HepG2 (cell line): Measurements from ENCODE around the gene MED20.

ENCODE experiments used
- KMT2A ChIP-seq: sonication (generic); formaldehyde crosslinking; IDR thresholded peaks from 2 replicates; pipeline ENCODE4 v1.4.0; 2020; ENCODE audit warnings: missing genetic modification reagents
- NCOA1 ChIP-seq: sonication (generic); formaldehyde crosslinking; IDR thresholded peaks from 2 replicates; pipeline ENCODE4 v1.9.0; 2021; ENCODE audit warnings: missing genetic modification reagents
- POLR2AphosphoS5 ChIP-seq: IDR thresholded peaks from 2 replicates; pipeline ENCODE4 v1.6.1; 2012; ENCODE audit warnings: low read depth, low read length
- ZNF580 ChIP-seq: IDR thresholded peaks from 2 replicates; pipeline ENCODE4 v1.6.1; 2016; ENCODE audit warnings: low read depth, borderline replicate concordance
- TF ChIP-seq, protein P1 (sequence below), 2 experiments: IDR thresholded peaks; 2 replicates each; pipeline ENCODE4 v1.6.1; 2011 to 2012; ENCODE audit warnings: low read length in 2 of 2, borderline replicate concordance in 1 of 2, low read depth in 1 of 2, mild to moderate bottlenecking in 1 of 2, moderate library complexity in 1 of 2
- TF ChIP-seq, protein P2 (sequence below): sonication (generic); formaldehyde crosslinking; IDR thresholded peaks from 2 replicates; pipeline ENCODE4 v1.5.0; 2020; ENCODE audit warnings: mild to moderate bottlenecking, missing genetic modification reagents, moderate library complexity
- TF ChIP-seq, protein P3 (sequence below): sonication (generic); formaldehyde crosslinking; IDR thresholded peaks from 2 replicates; pipeline ENCODE4 v1.8.1; 2023; ENCODE audit warnings: missing genetic modification reagents, inconsistent platforms, borderline replicate concordance

DNA sequence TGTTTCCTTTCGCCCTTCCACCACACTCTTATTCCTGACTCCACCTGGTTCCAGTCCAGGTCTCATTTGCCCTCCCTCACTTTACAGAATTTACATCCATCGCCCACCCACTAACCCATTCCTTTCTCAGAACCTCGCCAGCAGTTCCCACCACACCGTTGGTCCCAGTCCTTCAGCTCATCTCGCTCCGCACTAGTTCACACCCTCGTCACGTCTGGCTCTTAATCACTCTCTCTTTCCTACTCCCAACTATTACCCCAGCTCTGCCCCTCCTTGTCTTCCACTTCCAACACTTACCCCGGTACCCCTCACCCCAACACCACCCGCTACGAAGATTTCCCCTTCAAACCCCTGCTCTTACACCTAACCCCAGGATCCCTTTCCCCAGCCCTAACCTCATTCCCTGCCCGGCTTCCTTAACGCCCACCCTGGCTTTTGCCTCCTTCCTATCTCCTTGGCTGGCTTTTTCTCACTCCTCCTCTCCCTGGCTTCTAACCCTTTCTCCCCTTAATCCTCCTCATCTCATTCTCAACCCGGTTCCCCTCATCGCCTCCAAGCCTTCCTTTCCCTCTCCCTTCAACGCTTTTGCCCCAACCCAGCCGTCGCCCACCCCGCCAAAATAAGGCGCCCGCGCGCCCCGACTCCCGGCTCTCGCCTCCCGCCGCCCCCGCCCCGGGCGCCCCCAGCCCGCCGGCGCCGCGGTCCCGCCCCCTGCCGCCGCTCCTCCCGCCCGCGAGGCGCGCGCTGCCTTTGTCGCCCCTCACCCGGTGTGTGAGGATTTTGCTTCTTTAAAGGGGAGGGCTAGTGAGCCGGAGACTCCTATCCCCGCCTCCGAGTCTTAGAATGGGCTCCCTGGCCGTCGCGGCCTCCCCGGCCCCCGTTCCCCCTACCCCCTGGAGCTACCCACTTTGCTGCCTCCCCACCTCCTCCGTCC, 26.3 kb downstream of the MED20 start:
- no peak; the same call in 1 of the 2 replicates for TF ChIP-seq KMT2A (CRISPR knock-in tag)
- no peak for TF ChIP-seq POLR2AphosphoS5
- TF ChIP-seq NCOA1 (CRISPR knock-in tag): 0 out of 2 replicates have a peak, but pooled peaks have one; percentile 7
- TF ChIP-seq, protein P1, sequence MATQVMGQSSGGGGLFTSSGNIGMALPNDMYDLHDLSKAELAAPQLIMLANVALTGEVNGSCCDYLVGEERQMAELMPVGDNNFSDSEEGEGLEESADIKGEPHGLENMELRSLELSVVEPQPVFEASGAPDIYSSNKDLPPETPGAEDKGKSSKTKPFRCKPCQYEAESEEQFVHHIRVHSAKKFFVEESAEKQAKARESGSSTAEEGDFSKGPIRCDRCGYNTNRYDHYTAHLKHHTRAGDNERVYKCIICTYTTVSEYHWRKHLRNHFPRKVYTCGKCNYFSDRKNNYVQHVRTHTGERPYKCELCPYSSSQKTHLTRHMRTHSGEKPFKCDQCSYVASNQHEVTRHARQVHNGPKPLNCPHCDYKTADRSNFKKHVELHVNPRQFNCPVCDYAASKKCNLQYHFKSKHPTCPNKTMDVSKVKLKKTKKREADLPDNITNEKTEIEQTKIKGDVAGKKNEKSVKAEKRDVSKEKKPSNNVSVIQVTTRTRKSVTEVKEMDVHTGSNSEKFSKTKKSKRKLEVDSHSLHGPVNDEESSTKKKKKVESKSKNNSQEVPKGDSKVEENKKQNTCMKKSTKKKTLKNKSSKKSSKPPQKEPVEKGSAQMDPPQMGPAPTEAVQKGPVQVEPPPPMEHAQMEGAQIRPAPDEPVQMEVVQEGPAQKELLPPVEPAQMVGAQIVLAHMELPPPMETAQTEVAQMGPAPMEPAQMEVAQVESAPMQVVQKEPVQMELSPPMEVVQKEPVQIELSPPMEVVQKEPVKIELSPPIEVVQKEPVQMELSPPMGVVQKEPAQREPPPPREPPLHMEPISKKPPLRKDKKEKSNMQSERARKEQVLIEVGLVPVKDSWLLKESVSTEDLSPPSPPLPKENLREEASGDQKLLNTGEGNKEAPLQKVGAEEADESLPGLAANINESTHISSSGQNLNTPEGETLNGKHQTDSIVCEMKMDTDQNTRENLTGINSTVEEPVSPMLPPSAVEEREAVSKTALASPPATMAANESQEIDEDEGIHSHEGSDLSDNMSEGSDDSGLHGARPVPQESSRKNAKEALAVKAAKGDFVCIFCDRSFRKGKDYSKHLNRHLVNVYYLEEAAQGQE (IDR thresholded peaks at IDR 0.05; ENCODE audit: borderline replicate concordance in 1 of 2, low read depth in 1 of 2, low read length in 2 of 2): no peak
- TF ChIP-seq, protein P2, sequence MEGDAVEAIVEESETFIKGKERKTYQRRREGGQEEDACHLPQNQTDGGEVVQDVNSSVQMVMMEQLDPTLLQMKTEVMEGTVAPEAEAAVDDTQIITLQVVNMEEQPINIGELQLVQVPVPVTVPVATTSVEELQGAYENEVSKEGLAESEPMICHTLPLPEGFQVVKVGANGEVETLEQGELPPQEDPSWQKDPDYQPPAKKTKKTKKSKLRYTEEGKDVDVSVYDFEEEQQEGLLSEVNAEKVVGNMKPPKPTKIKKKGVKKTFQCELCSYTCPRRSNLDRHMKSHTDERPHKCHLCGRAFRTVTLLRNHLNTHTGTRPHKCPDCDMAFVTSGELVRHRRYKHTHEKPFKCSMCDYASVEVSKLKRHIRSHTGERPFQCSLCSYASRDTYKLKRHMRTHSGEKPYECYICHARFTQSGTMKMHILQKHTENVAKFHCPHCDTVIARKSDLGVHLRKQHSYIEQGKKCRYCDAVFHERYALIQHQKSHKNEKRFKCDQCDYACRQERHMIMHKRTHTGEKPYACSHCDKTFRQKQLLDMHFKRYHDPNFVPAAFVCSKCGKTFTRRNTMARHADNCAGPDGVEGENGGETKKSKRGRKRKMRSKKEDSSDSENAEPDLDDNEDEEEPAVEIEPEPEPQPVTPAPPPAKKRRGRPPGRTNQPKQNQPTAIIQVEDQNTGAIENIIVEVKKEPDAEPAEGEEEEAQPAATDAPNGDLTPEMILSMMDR (CRISPR knock-in tag): no peak
- TF ChIP-seq ZNF580 (CRISPR knock-in tag): 0 out of 2 replicates have a peak, but pooled peaks have one; percentile 18
- TF ChIP-seq, protein P3, sequence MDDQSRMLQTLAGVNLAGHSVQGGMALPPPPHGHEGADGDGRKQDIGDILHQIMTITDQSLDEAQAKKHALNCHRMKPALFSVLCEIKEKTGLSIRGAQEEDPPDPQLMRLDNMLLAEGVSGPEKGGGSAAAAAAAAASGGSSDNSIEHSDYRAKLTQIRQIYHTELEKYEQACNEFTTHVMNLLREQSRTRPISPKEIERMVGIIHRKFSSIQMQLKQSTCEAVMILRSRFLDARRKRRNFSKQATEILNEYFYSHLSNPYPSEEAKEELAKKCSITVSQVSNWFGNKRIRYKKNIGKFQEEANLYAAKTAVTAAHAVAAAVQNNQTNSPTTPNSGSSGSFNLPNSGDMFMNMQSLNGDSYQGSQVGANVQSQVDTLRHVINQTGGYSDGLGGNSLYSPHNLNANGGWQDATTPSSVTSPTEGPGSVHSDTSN (CRISPR knock-in tag): no peak
